NCI-H2081 treated with DMSO at 0.1 percent for 48 hours (cell line): ENCODE data around the gene ATXN3.
"Not testable (repeated sequence)": the region's sequence is repeated elsewhere in the genome, so short reads cannot be mapped to it uniquely, and the experiment has no call there.

Experiments
- DNase-seq: peaks from one replicate; lab custom pipeline; 2025; lab: John Stamatoyannopoulos, UW

ATXN3 gene

DNA sequence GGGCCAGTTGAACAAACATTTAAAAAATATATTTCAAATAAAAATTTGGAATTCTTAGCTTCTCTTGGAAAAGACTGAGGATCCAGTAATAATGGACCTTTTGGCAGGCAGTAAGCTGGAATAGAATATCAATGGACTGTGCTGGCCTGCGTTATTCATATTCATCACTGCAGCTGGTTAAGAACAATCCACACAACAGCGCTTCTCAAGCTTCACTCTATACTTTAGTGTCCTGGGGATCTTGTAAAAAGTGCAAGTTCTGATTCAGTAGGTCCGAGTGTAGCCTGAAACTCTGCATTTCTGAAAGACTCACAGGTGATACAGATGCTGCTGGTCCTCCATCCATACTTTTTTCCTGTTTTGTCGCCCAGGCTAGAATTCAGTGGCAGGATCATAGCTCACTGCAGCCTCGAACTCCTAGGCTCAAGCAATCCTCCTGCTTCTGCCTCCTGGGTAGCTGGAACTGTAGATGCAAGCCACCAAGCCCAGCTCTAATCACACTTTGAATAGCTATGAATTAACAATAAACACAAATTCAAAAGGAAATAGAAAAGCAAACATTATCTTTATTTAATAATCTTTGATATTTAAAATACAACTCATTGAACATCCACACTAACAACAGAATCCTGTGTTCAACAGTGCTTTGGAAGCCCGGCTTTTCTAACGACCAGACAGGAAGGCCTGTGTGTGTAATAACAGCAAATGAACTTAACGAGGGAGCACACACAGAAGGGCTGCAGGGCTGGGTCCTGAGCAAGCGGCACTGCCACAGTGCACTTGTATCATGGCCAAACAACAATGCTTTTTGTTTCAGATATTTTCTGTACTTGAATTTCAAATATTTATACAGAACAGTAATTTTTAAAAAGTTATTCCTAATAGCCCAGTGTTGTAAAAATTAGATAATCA, 48.1 kb downstream of the ATXN3 start:
- no peak for DNase-seq

- DNase-seq: no peak
Observed at GRCh38 chr14:92049781-92050180, 56.6 kb downstream of the ATXN3 start.

- DNase-seq: not testable (repeated sequence)
Observed at GRCh38 chr14:92049221-92049620, 57.2 kb downstream of the ATXN3 start.

DNA sequence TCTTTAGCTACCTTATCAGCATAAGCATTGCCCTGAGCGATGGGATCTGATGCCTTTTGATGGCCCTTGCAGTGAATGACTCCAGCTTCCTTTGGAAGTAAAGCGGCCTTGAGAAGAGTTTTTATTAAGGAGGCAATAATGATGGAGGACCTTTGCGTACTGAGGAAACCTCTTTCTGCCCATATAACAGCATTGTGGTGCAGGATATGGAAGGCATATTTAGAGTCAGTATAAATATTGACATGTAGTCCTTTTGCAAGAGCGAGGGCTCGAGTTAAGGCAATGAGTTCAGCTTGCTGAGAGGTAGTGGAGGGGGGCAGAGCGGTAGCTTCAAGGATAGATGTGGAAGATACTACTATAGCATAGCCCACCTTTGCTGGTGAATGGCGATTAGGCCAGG, 60.5 kb downstream of the ATXN3 start:
- DNase-seq: not testable (repeated sequence)

DNA sequence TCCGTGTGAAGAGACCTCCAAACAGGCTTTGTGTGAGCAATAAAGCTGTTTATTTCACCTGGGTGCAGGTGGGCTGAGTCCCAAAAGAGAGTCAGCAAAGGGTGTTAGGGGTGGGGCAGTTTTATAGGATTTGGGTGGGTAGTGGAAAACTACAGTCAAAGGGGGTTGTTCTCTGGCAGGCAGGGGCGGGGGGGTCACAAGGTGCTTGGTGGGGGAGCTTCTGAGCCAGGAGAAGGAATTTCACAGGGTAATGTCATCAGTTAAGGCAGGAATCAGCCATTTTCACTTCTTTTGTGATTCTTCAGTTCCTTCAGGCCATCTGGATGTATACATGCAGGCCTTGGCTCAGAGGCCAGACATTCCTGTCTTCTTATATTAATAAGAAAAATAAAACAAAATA, 64.6 kb downstream of the ATXN3 start:
- not testable (repeated sequence) for DNase-seq

GRCh38 chr14:92041203-92041602, 65.2 kb downstream of the ATXN3 start:
- DNase-seq: no peak

GRCh38 chr14:92040431-92041051, 65.8 kb downstream of the ATXN3 start:
- no peak for DNase-seq

- peak; percentile 74 for DNase-seq
Observed at GRCh38 chr14:92039719-92040430, 66.5 kb downstream of the ATXN3 start, which contains the start of gene TRIP11. TSS of gene TRIP11 (minus strand) at chr14:92040059. CDS start at chr14:92039685, 374 bp downstream.

- DNase-seq: no peak
Observed at GRCh38 chr14:92039063-92039718, 67.2 kb downstream of the ATXN3 start.

DNA sequence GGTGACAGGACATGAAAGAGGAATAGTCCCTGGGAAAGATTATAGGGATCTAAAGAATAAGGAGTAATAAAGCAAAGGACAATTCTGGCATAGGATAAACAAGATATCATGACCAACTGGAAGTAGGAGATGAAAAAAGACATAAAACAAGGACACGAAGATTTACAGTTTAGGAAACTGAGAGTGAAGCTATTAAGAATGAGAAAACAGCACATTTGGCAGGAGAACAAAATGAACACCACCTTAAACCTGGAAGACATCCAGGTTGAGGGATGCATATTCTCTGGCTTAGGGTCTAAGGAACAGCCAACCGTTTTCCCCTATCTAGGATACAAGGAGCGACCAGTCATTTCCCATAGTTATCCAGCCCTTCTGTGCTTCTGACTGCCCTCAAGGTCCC, 68.4 kb downstream of the ATXN3 start:
- no peak for DNase-seq

GRCh38 chr14:92035890-92036289, 70.5 kb downstream of the ATXN3 start:
- no peak for DNase-seq

DNA sequence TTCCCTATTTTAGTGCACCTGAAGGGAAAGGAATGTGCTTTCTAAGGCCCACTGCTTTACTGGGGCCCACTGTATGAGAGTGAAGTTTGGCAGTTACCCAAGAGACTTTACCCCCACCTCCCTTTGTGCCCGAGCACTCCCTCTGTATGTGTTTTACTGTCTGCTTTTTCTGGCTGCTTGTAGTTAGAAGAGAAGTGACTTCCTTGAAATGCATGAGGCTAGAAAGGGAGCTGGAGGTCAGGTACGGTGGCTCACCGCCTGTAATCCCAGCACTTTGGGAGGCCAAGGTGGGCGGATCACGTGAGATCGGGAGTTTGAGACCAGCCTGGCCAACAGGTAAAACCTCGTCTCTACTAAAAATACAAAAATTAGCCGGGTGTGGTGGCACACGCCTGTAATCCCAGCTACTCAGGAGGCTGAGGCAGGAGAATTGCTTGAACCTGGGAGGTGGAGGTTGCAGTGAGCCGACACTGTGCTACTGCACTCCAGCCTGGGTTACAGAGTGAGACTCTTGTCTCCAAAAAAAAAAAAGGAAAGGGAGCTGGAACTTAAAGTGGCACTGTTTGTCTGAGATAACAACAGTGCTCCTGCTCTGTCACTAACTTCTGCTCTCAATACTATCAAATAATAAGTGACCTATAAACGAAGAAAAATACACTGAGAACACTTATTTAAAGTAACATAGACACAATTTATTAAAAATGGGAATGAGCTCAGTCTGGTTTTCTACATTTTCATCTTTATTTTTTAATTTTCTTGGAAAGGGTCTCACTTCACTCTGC, 72.3 kb downstream of the ATXN3 start:
- DNase-seq: no peak

DNA sequence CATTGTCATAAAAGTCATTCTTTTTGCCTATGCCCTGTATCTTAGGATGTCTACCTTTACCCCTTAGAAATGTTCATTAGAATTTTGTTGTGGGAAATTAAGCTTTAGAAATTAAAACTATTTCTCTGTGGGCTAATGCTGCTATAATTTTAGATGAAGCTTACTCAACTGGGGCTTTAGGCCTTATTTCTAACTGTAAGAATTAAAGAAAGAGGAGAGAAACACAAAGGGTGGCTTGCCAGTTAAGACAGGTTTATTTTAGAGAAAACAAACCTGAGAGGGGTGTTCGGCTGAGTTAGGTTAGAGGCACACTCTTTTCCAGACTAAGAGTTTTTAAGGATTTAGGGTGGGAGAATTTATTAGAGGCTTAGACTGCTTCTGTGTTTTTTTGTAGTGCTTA, 72.9 kb downstream of the ATXN3 start:
- DNase-seq: no peak

DNA sequence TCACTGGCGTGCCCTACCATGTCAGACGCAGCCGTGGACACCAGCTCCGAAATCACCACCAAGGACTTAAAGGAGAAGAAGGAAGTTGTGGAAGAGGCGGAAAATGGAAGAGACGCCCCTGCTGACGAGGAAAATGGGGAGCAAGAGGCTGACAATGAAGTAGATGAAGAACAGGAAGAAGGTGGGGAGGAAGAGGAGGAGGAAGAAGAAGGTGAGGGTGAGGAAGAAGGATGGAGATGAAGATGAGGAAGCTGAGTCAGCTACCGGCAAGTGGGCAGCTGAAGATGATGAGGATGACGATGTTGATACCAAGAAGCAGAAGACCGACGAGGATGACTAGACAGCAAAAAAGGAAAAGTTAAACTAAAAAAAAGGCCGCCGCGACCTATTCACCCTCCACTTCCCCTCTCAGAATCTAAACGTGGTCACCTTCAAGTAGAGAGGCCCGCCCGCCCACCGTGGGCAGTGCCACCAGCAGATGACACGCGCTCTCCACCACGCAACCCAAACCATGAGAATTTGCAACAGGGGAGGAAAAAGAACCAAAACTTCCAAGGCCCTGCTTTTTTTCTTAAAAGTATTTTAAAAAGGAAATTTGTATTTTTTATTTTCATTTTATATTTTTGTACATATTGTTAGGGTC, 79.7 kb downstream of the ATXN3 start:
- DNase-seq: no peak

GRCh38 chr14:92022036-92022435, 84.3 kb downstream of the ATXN3 start:
- DNase-seq: no peak

DNA sequence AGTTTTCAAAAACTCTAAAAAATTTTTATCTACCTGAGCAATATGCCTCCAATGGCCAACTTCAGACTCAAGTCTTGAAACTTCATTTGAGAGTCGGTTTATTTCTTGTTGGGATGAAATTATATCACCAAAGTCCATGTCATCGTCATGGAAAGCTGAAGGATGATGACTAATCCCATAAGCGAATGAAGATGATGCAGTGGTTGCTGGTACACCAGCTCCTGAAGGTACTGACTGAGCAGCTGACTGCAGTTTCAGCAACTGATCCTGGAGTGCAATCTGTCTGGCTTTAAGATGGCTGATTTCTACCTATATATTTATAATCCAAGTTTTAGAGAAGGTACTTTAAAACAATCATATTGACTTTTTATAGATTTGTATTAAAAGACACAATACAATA, 84.9 kb downstream of the ATXN3 start:
- DNase-seq: no peak

GRCh38 chr14:92014040-92014439, 92.3 kb downstream of the ATXN3 start:
- no peak for DNase-seq

DNA sequence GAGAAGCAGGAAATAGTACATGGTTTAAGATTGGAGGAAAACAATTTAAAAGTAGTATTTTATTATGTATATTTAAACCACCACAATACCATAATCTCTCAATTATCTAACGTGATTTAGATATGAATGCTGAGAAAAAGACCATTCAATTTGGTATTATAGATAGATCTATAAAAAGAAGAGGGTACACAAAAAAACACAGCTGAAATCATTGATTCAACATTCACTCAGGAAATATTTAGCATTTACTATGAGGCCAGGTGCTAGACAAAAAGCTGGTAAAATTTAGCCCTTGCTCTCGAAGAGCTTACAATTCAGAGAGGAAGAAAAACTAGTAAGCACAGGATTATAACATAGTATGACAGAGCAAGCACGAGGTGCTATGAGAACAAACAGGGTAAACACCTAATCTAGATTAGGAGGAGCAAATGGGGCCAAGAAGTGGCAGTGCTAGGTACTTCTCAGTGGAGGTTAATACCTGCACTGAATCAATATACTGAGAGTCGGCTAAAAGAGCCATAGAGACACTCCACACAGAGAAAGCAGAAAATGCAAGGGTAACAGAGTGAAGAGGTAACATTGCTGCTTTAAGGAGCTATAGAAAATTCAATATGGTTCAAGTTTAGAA, 94.1 kb downstream of the ATXN3 start:
- no peak for DNase-seq

DNA sequence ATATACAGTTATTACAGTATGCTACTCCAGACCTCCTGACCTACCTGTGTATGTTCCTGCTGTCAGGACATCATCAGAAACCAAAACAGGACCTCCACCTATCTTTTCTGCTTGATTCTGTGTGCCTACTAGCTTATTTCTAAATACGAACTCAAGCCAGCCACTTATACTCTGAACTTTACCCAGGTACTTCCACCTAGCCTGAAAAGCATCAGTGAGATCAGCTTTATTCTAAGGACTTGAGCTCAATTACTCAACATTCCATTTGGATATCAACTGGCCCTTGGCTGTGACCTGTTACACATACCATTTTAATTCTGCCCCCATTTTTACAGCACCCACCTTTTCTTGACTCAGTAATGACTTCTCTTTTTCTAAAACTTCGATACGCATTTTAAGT, 95.7 kb downstream of the ATXN3 start:
- DNase-seq: no peak

GRCh38 chr14:92009604-92010003, 96.8 kb downstream of the ATXN3 start:
- no peak for DNase-seq
